ENCODE measurements around the gene HNRNPU.
A peak's percentile ranks its signal among the peaks of the same experiment; 100 is the strongest.
"Not testable (repeated sequence)": the region's sequence is repeated elsewhere in the genome, so short reads cannot be mapped to it uniquely, and the experiment has no call there.

The HNRNPU gene

DNA sequence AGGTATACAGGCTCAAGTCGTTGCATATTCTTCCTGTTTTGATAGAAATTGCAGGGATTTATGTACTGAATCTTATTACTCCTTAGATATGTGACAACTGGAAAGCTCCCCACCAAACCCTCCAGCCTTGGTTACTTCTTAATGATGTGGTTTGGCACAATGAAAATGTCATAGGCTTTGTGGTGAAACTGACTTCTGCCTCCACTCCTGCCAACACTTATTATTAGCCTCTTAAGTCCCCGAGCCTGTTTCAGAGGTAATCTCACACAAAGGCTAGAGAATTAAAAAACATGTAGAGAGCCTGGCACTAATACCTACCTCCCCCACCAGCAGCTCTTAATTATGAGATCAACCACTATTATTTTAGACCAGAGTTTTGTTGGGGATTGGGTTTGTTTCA lies 24.7 kb downstream of the HNRNPU start:
- DNase-seq = no peak

DNA sequence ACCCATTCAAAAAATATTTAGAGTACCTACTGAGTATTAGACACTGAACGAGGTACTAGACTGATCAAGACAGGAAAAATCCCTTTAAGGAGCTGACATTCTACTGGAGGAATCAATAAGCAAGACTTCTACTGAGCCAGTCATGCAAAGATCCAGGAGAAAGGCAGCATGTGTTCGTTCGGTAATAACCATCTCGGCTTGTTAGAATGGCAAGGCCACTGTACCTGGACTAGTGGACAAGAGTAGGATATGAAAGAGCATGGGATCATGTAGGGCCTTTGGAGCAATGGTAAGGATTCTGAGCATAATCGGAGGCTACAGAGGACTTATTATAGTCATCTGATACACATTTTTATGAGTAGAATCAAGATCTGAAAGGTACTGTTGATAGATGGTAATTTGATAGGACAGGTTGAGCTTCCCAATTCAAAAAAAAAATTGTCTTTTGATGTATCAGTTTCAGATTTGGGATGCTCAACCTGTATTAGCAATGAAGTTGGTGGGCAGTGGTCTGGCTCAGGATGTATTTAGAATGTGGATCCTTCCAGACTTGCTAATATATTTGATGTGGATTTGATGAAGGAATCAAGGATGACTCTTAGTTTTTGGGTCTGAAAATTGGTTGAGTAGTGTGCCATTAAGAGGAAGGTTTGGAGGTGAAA lies 26.6 kb downstream of the HNRNPU start:
- peak in 1 of 2 experiments; percentile 19 for DNase-seq

DNA sequence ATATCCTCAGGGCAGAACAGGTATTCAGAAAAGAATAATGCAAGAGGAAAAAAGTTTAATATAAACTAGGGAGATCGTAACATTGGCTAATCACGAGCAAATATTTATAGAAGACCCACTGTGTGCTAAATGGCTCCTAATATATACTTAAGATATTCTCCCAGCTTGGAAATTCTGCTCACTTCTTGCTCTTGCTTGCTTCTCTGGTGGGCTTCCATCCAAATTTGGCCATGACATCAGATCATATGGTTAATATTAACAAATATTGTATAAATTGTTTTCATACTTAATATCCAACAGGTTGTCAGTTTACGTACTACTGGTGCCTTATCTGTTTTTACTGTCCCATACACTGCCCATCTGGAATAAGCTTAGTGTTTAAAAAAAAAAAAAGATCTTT lies 27.8 kb downstream of the HNRNPU start:
- no peak for DNase-seq

DNA sequence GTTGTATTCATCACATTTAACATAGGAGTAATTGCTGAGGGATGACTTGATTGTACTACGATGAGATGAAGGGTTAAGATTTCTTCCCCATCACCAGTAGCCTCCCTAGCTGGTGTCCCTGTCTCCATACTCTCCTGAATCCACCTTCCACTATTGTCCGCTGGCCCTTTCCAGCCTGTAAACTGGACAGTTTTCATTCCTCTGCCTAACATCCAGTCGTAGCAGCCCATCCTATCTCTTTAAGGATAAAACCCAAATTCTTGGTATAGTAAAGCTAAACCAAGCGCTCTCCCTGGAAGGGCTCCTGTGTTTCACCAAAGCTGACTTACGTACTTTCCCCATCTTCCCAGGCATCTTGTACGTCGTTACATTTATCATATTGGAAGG lies 28.2 kb downstream of the HNRNPU start:
- peak in 1 of 2 experiments; percentile 54 for DNase-seq

DNA sequence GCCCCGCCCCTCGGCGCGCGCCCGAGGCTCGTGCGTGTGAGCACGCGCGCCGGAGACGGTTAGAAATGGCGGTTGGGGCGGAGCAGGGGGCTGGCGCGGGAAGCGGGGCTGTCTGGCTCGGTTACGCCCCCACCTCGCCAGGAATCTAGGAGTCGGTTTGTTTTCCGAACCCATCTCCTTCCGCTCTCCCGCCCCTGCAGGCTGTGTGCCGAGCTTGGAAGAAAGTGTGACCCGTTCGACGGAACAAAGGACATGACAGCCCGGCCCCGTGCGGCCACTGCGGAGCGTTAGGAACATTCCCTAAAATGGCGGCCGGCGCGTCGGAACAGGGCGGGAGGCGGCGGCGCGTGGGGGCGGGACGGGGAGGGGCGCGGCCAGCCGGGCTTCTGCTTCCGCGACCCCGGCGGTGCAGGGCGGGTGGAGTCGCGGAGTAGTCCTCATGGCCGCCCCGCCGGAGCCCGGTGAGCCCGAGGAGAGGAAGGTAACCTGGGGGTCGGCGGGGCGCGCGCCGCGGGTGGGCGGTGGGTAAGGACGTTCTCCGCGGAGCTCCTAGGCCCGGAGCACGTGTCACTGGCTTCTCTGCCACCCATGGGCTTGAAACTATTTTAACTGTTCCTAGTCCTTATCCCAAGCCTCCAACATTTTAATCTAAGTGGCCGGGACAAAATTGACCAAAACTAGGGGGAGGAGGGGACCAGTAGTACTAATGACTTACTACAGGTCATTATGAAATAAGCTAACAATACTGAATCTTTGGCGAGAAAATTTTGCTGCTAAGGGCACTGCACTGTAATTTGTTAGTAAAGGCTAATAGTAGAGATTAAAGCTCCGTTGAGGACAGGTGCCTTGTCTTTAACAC lies 28.8 kb downstream of the HNRNPU start, which contains the start of gene COX20:
Gene COX20, plus strand, starts transcription at position 383 of the 859 bp plus-strand sequence. Its CDS starts 57 bp downstream, at position 440.
- peak; percentile 98 for DNase-seq

DNA sequence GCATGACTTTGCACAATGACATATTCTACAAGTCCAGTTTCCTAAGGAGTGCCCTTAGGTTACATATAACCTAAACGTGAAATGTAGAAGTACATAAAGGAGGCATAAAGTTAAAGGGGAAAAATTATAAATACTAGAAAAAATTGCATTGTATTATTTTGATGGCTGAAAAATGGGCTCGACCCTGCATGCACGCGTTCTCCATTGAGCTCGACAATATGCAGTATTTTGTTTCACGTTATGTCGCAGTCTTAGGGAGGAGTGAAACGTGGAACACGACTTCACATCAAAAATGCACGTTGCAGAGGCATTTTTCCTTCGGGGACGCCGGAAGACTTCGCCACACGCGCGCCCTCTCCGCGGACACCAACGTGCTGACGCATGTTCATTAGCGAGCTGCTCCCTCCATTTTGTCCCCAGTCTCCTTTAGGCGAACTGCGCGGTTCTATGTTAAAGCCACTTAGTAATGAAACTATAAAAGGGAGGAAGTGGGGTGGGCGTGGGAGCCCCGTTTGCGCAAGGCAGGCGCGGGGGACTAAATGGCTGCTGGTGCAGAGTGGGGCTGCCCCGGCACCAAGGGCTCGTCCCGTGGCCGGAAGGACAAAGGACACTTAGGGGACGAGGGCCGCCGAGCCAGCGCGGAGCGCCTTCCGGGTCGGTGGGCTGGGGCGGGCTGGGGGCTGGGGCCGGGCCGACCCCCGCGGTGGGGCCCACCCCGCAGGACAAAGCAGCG lies 29.6 kb downstream of the HNRNPU start:
- DNase-seq = peak; percentile 98

DNA sequence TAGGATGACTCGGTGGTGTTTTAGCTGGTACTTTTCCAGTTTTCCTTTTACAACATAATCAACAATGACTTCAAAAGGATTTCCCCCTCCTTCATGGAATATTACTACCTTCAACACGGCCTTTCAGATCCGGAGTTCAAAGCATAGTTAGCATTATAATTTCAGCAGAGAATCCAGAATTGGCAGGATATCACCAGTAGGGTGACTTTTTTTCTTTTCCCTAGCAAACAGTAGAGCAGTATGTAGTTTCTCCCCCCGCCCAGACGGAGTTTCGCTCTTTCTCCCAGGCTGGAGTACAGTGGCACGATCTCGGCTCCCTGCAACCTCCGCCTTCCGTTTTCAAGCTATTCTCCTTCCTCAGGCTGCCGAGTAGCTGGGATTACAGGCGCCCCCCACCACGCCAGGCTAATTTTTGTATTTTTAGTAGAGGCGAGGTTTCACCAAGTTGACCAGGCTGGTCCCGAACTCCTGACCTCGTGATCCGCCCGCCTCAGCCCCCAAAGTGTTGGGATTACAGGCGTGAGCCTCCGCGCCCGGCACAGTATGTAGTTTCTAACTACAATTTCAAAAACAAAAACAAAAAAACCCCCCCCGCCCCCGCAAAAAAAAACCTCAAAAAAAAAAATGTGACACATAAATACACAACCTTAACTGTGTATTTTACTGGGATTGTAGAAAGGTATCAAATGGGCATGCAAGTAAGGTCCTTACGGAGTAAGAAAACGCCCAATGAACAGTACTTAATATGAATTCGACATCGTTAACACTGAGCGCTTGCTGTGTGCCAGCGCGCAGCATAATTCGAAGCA lies 30.4 kb downstream of the HNRNPU start:
- DNase-seq = peak; percentile 70 to 83

DNA sequence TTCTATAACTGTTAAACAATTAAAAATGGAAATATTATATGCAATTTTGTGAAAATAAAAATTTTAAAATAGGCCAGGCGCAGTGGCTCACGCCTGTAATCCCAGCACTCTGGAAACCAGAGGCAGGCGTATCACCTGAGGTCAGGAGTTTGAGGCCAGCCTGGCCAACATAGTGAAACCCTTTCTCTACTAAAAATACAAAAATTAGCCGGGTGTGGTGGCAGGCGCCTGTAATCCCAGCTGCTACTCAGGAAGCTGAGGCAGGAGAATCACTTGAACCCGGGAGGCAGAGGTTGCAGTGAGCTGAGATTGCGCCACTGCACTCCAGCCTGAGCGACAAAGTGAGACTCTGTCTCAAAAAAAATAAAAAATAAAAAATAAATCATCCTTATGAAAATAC lies 31.1 kb downstream of the HNRNPU start:
- DNase-seq = not testable (repeated sequence)

DNA sequence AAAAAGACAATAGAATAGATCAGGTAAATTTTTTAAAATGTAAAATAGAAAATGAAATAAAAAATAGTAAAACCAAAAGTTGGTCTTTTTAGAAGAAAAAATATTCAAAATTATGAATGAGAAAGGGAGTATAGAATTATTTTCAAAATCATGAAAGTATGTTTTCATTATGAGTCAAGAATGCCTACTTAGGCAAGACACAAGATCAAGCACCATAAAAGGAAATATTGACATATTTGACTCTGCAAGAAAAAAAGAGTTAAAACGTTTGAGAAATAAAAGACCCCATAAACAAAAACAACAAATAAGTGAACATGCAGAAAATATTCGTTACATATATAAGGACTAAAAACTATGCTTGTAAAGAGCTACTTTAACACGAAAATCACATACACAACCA lies 33.7 kb downstream of the HNRNPU start:
- no peak for DNase-seq

DNA sequence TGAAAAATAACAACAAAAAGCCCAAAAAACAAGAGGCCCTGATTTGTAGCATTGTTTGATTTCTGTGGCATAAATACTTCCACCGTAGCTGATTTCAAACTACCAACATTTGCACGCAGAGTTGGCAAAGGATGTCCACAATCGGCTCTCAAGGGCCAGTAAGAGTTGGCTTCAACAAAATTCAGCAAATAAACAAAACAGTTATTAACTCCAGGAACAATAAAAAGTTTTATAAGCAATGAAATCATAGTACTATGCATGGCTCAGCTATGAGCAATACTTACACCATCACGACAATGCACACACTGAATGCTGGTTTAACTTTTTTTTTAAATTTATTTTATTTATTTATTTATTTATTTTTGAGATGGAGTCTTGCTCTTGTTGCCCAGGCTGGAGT lies 37.6 kb downstream of the HNRNPU start:
- no peak for DNase-seq

DNA sequence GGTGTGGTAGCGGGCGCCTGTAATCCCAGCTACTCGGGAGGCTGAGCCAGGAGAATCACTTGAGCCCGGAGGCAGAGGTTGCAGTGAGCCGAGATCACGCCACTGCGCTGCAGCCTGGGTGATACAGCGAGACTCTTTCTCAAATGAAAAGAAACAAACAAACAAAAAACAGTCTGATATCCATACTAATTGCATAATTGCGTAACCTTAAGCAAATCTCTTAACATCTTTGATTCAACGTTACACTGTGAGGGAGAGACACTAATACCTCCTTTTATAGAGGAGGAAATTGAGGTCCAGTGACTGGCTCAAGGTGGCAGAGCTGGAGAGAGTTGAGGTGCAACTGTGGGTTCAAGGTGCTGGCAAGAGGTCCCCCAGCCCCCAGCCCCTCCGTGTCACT lies 41.5 kb downstream of the HNRNPU start:
- no peak for DNase-seq

DNA sequence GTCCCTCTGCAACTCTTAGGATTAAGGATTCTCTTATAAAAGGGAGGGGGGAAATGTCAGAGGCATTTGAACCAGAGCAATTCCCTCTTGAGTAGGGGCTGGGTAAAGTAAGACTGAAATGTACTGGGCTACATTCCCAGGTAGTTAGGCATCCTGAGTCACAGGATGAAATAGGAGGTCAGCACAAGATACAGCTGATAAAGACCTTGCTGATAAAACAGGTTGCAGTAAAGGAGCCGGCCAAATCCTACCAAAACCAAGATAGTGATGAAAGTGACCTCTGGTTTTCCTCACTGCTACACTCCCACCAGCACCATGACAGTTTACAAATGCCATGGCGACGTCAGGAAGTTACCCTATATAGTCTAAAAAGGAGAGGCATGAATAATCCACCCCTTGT lies 43.2 kb downstream of the HNRNPU start:
- no peak for DNase-seq

DNA sequence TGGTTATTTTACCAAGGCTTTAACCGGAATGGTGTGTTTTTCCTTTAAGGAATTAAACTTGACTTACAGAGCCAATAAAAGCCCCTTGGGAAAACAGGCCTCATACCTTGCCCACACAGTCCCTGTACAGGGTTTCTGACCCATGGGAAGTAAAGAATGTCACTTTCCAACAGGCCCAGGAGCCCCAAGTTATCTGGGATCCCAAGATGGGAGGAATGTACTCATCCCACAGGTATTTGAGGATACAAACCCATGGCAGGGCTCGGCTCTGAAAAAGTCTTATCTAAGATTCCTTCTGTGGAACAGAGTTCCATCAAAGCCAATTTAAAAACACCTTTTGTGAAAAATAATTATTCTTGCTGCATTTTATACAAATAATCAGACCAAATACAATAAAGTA lies 44.2 kb downstream of the HNRNPU start:
- DNase-seq = no peak

DNA sequence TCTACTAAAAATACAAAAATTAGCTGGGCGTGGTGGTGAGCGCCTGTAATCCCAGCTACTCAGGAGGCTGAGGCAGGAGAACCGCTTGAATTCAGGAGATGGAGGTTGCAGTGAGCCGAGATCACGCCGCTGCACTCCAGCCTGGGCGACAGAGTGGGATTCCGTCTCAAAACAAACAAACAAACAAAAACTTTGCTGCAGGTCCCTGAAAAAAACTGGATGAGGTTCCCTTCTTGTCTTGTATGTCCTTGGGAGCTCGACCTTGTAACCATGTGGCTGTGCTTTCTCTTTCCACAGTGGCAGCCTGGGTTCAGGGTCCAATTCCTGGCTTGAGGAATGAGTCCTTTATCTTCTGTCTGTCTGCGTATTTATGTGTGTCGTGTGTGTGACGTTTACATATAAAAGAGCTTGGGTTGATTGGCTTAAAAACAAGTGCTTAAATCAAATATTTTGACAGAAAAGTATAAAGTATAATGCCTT lies 46.9 kb downstream of the HNRNPU start:
- no peak for DNase-seq

DNA sequence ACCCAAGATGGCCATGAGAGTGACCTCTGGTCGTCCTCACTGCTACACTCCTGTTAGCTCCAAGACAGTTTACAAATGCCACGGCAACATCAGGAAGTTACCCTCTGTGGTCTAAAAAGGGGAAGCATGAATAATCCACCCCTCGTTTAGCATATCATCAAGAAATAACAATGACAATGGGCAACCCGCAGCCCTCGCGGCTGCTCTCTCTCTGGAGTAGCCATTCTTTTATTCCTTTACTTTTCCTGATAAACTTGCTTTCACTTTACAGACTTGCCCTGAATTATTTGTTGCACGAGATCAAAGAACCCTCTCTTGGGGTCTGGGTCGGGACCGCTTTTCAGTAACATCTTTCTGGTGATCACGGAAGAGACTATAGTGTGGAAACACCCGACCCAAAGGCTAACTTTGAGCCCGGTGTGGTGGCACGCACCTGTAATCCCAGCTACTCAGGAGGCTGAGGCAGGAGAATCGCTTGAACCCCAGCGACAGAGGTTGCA lies 48.7 kb downstream of the HNRNPU start:
- no peak for DNase-seq

DNA sequence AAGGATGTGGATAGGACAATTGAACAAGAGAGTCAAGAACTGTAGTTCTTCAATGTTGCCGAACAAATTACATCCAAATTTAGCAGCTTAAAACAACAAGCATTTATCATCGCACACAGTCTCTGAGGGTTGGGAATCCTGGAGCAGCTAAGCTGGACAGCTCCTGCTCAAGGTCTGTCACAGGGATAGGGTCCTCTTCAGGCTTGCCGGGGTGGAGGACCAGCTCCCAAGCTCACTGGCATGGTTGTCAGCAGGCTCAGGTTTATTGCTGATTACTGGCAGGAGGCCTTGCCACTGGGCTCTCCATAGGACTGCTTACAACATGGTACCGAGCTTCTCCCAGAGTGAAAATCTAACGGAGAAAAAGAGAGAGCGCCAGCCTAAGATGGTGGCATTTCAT lies 51.0 kb downstream of the HNRNPU start:
- DNase-seq = no peak

DNA sequence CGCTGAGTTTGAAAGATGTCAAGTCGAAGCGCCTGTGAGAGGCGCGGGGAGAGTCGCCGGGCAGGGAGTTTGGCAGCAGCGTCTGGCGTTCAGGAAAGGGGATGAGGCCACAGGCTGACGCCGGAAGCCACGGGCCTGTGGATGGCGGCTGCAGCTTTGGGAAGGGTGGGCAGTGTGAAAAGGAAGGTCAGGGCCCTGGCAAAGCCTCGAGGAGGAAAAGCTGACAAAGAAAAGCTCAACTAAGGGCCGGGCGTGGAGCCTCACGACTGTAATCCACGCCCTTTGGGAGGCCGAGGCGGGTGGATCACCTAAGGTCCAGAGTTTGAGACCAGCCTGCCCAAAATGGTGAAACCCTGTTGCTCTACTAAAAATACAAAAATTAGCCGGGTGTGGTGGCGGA lies 54.1 kb downstream of the HNRNPU start:
- no peak for DNase-seq

DNA sequence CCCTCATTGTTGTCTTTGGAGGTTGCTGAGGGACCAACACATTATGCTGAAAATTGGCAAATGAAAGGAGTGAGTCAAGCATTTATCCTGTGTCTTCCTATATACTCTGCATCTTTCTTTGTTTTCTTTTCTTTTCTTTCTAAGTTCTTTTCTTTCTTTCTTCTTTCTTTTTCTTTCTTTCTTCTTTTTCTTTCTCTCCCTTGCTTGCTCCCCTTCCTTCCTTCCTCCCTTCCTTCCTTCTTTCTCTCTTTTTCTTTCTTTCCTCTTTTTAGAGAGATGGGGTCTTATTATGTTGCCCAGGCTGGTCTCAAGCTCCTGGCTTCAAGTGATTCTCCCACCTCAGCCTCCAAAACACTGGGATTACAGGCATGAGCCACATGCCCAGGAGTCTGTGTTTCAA lies 57.2 kb downstream of the HNRNPU start:
- DNase-seq = no peak

DNA sequence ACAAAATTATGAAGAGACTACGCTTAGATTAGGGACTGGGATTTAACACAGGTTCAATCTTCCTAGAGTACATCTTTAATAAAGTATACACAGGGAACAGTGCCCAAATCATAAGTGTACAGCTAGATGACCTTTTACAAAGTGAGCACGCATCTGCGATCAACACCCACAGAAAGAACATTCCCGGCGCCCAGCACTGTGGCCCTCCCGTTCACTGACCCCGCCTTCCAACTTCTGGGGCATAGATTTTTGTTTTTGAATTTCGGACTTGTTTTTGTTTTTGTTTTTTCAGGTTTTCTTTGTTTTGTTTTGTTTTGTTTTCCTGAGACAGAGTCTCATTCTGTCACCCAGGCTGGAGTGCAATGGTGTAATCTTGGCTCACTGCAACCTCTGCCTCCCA lies 59.5 kb downstream of the HNRNPU start:
- DNase-seq = no peak

DNA sequence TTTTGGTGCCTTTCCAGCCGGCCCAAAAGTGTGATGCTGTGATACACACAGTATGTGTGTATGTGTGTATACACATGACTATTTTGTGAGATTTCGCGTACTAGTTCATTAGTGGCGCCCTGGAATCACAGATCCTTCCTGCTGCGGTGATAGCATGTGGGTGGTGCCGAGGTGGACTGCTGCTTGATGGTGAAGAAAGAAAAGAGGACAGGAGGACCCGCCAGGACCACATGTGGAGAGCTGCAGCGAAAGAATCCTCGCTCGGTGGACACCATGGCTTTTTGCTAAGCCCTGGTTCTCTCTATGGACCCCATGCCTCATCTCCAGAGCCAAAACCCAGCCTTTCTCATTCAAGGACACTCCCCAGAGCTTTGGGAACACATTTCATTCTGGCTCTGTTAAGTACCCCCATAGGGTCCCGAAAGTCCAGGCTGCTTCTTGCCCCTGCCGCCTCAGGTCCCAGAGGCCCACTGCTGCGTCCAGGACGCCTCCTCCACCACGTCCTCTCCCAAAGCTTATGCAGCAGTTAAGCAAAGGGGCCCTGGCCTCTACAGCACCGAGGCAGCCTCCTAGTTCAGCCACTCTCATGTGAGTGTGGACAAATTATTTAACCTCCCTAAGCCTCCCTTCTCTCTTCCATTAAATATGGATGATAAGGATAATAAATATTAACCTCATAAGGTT lies 61.6 kb downstream of the HNRNPU start:
- DNase-seq = no peak

DNA sequence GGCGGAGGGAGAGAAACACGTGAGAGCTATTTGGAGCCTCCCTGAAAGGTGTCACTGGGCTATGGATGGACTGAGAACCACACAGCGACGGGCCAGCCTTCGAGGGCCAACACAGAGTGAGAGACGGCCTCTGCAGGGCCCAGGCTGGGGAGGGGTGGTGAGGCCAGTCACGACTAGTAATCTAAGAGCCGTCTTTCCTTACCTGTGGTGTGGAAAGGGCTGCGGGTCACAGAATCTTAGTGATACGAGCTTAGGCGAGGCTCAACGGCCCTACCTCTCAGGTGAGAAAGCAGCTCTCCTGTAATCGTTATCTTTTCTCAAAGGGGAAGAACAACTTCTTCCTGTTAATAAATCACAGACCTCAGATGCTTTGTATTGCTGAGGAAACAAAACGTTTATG lies 62.3 kb downstream of the HNRNPU start:
- DNase-seq = no peak

DNA sequence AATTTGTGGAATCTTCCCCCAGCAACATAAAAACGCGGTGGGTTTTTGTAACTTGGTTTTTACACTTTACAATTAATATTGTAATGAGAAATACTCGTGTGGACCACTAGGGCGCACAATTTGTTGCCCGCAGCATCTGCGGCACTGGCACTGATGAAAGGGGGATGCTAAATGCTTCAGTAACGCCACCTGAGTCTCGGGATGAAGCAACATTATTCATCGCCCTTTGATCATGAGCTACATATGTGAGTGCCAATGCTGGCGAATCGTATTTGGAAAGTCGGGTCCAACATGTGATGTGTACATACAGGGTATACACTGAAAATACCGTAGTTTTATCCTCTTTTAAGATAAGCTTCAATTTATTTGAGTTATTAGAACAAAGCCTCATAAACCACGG lies 63.1 kb downstream of the HNRNPU start:
- DNase-seq = peak in 1 of 2 experiments; percentile 4

Data from NCI-H2081 (cell line).